ENCODE data around the gene RNF217. TPM values are rescaled to one million over a fixed set of nuclear protein-coding genes. Genes with fewer than 3 reads are reported as not detected.

Gene RNF217
- total and polyA plus RNA-seq, 10 of the 15 experiments (the other 5 are each of a cell fraction or from before 2014, with no cell fraction given), result under 0.01 to 11.7 (median 0.04) TPM; not detected in 3

DNA sequence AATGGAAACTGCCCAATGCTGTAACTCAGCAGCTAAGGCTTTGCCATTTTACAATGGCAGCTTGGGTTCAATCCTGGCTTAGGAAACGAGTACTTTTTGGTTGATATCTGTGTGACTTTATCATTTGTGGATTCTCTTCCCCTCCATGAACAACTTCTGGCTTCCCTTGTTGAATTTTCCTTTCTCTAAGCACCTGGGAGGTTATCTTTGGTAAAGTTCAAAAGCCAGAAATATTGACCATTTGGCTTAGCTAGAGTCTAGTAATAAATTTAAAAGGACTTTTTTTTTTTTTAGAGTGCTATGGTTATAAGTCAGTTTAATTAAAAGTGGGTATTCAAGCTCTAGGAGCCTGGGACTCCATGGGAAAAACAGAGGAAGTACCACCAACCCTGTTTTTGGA lies 159.7 kb downstream of the RNF217 start:
- in situ Hi-C loops (cut with MboI) (no loop called here), intact Hi-C loops (cut with micrococcal nuclease; ENCODE audit: unreplicated experiment) (no loop called here)
- ChIA-PET POLR2A (no interaction called here), RAD21 (ENCODE audit: unreplicated experiment) (interaction anchor here (1.3 kb wide), 1 partner anchor 8 kb away, joined by 3 read pairs; no protein-coding TSS in a partner anchor), CTCF (no interaction called here), SMC1A (ENCODE audit: uncharacterized antibody, unreplicated experiment) (interaction anchor here (0.9 kb wide), 1 partner anchor 28 kb away, joined by 3 read pairs; no protein-coding TSS in a partner anchor)
- Histone ChIP-seq H3K36me3 (ENCODE audit: control insufficient read depth in 2 of 2, insufficient read depth in 2 of 2, low read length in 1 of 2) (no peaks in the 10 kb centered on the region), H3K4me1 (ENCODE audit: control insufficient read depth, insufficient read depth, low read length) (no peaks in the 10 kb centered on the region), H3K9me3 (replicated peaks; ENCODE audit: control insufficient read depth, insufficient read depth, low read length) (no peaks in the 10 kb centered on the region), H3K27ac (ENCODE audit: control insufficient read depth, insufficient read depth) (no peak overlapping the region), H3K27me3 (replicated peaks in 1 of 2; ENCODE audit: control insufficient read depth in 2 of 2, insufficient read depth in 2 of 2, low read length in 1 of 2) (no peaks in the 10 kb centered on the region; a peak in 1 of 4 replicates), H4K20me1 (ENCODE audit: control insufficient read depth, insufficient read depth) (no peaks in the 10 kb centered on the region), H3K9ac (ENCODE audit: control insufficient read depth, insufficient read depth, low read length) (no peak overlapping the region), H2AFZ (ENCODE audit: control insufficient read depth, low read depth, low read length) (no peak overlapping the region), H3K4me2 (ENCODE audit: control insufficient read depth, insufficient read depth) (no peak overlapping the region), H3K79me2 (ENCODE audit: control insufficient read depth, insufficient read depth, low read length) (no peaks in the 10 kb centered on the region), H3K4me3 (no peak overlapping the region)
- TF ChIP-seq CBFB (IDR thresholded peaks at IDR 0.05; ENCODE audit: low read depth) (no peak), ZNF622 (IDR thresholded peaks at IDR 0.05) (no peak), CHD4 (IDR thresholded peaks at IDR 0.05) (no peak), POLR2A (IDR thresholded peaks at IDR 0.05; ENCODE audit: low read depth, low read length) (no peak)
- DNase-seq (ENCODE audit: low read depth, low spot score) (no peak), ATAC-seq (no peak), FAIRE-seq (no peak)
- 0% methylated on average over 1 of the region's 1 CpG for WGBS (ENCODE audit: insufficient coverage, insufficient replicate concordance, low lambda C conversion rate, missing lambda C conversion rate)
- BruUV-seq (replicated peaks), result no TSS peak

DNA sequence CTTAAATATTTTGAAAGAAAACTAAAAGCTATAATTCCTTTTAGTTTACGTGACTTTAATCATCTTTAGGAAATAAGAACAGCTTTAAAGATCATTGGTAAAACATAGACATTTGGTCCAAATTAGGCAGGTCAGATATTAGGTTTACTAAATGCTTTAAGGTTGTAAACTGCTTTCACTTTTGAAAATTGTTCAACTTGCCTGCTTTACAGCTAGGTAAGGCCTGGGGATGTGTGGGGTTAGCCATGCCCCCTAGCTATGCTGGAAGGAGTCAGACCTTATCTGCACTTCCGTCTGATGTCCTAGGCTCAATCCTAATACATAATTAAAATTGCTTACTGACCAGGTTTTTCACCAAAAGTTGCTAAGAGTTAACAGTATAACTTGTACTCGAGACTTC lies 160.8 kb downstream of the RNF217 start:
- H3K79me2 ChIP-seq (ENCODE audit: control insufficient read depth, insufficient read depth, low read length), result no peaks in the 10 kb centered on the region
- H3K9ac ChIP-seq (ENCODE audit: control insufficient read depth, insufficient read depth, low read length), result no peak overlapping the region
- RAD21 ChIA-PET (ENCODE audit: unreplicated experiment), result interaction anchor here (1.3 kb wide), 1 partner anchor 9 kb away, joined by 3 read pairs; no protein-coding TSS in a partner anchor
- SMC1A ChIA-PET (ENCODE audit: uncharacterized antibody, unreplicated experiment), result interaction anchor here (1.9 kb wide), 1 partner anchor 9 kb away, joined by 6 read pairs; no protein-coding TSS in a partner anchor
- H3K36me3 ChIP-seq (ENCODE audit: control insufficient read depth in 2 of 2, insufficient read depth in 2 of 2, low read length in 1 of 2), result no peaks in the 10 kb centered on the region
- POLR2A ChIA-PET, result no interaction called here
- no peak overlapping the region for H2AFZ ChIP-seq (ENCODE audit: control insufficient read depth, low read depth, low read length)
- H3K4me3 ChIP-seq, result no peak overlapping the region
- CTCF ChIA-PET, result interaction anchor here (0.9 to 5.7 kb wide), 2 partner anchors 9 to 253 kb away, joined by 3 to 26 read pairs; no protein-coding TSS in a partner anchor
- no peaks in the 10 kb centered on the region for H3K4me1 ChIP-seq (ENCODE audit: control insufficient read depth, insufficient read depth, low read length)
- DNase-seq (ENCODE audit: low read depth, low spot score), result no peak
- no peak for ATAC-seq
- 15% methylated on average over 3 of the region's 3 CpGs for WGBS (ENCODE audit: insufficient coverage, insufficient replicate concordance, low lambda C conversion rate, missing lambda C conversion rate)
- H3K4me2 ChIP-seq (ENCODE audit: control insufficient read depth, insufficient read depth), result no peak overlapping the region
- H3K27me3 ChIP-seq (replicated peaks in 1 of 2; ENCODE audit: control insufficient read depth in 2 of 2, insufficient read depth in 2 of 2, low read length in 1 of 2), result no peaks in the 10 kb centered on the region; a peak in 1 of 4 replicates
- in situ Hi-C loops (cut with MboI) (no loop called here), intact Hi-C loops (cut with micrococcal nuclease; ENCODE audit: unreplicated experiment) (no loop called here)
- FAIRE-seq, result no peak
- H3K9me3 ChIP-seq (replicated peaks; ENCODE audit: control insufficient read depth, insufficient read depth, low read length), result no peaks in the 10 kb centered on the region
- no TSS peak for BruUV-seq (replicated peaks)
- no peaks in the 10 kb centered on the region for H4K20me1 ChIP-seq (ENCODE audit: control insufficient read depth, insufficient read depth)
- H3K27ac ChIP-seq (ENCODE audit: control insufficient read depth, insufficient read depth), result no peak overlapping the region
- TF ChIP-seq, protein P1, sequence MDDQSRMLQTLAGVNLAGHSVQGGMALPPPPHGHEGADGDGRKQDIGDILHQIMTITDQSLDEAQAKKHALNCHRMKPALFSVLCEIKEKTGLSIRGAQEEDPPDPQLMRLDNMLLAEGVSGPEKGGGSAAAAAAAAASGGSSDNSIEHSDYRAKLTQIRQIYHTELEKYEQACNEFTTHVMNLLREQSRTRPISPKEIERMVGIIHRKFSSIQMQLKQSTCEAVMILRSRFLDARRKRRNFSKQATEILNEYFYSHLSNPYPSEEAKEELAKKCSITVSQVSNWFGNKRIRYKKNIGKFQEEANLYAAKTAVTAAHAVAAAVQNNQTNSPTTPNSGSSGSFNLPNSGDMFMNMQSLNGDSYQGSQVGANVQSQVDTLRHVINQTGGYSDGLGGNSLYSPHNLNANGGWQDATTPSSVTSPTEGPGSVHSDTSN (IDR thresholded peaks at IDR 0.05; ENCODE audit: insufficient replicate concordance, low read depth, low read length), result no peak
- TF ChIP-seq SREBF1 (IDR thresholded peaks at IDR 0.05; ENCODE audit: low read length) (no peak), PAX5 (IDR thresholded peaks at IDR 0.05; ENCODE audit: borderline replicate concordance, low read depth, low read length) (no peak)
- TF ChIP-seq, protein P2, sequence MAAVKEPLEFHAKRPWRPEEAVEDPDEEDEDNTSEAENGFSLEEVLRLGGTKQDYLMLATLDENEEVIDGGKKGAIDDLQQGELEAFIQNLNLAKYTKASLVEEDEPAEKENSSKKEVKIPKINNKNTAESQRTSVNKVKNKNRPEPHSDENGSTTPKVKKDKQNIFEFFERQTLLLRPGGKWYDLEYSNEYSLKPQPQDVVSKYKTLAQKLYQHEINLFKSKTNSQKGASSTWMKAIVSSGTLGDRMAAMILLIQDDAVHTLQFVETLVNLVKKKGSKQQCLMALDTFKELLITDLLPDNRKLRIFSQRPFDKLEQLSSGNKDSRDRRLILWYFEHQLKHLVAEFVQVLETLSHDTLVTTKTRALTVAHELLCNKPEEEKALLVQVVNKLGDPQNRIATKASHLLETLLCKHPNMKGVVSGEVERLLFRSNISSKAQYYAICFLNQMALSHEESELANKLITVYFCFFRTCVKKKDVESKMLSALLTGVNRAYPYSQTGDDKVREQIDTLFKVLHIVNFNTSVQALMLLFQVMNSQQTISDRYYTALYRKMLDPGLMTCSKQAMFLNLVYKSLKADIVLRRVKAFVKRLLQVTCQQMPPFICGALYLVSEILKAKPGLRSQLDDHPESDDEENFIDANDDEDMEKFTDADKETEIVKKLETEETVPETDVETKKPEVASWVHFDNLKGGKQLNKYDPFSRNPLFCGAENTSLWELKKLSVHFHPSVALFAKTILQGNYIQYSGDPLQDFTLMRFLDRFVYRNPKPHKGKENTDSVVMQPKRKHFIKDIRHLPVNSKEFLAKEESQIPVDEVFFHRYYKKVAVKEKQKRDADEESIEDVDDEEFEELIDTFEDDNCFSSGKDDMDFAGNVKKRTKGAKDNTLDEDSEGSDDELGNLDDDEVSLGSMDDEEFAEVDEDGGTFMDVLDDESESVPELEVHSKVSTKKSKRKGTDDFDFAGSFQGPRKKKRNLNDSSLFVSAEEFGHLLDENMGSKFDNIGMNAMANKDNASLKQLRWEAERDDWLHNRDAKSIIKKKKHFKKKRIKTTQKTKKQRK (IDR thresholded peaks at IDR 0.05; ENCODE audit: low read depth, low read length), result no peak
- TF ChIP-seq, protein P3, sequence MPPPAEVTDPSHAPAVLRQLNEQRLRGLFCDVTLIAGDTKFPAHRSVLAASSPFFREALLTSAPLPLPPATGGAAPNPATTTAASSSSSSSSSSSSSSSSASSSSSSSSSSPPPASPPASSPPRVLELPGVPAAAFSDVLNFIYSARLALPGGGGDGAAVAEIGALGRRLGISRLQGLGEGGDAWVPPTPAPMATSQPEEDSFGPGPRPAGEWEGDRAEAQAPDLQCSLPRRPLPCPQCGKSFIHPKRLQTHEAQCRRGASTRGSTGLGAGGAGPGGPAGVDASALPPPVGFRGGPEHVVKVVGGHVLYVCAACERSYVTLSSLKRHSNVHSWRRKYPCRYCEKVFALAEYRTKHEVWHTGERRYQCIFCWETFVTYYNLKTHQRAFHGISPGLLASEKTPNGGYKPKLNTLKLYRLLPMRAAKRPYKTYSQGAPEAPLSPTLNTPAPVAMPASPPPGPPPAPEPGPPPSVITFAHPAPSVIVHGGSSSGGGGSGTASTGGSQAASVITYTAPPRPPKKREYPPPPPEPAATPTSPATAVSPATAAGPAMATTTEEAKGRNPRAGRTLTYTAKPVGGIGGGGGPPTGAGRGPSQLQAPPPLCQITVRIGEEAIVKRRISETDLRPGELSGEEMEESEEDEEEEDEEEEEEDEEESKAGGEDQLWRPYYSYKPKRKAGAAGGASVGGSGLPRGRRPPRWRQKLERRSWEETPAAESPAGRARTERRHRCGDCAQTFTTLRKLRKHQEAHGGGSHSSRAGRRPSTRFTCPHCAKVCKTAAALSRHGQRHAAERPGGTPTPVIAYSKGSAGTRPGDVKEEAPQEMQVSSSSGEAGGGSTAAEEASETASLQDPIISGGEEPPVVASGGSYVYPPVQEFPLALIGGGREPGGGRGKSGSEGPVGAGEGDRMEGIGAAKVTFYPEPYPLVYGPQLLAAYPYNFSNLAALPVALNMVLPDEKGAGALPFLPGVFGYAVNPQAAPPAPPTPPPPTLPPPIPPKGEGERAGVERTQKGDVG (CRISPR knock-in tag; IDR thresholded peaks at IDR 0.05), result no peak
